Uterus (tissue), 4 donors: Measurements from ENCODE around the gene PDIA3. TPM values are rescaled to one million over a fixed set of nuclear protein-coding genes. Genes with fewer than 3 reads are reported as not detected.
"Not testable (repeated sequence)": the region's sequence is repeated elsewhere in the genome, so short reads cannot be mapped to it uniquely, and the experiment has no call there.

Source experiments
- DNase-seq, 2 donors: peaks; one replicate each; pipeline ENCODE4 v3.0.0-alpha.2; 2019 to 2020
- H3K27ac ChIP-seq, 2 donors: fragments of 200-600 bp; sonication (generic); 1 replicate in 1 of 2; 2 replicates in 1 of 2; pipeline ENCODE4 v1.5.1; 2016 to 2018
- H3K27me3 ChIP-seq, 2 donors: fragments of 200-600 bp; sonication (generic); one replicate each; pipeline ENCODE4 v1.5.1; 2018 to 2019; ENCODE audit warnings: control low read depth in 1 of 2
- H3K36me3 ChIP-seq, 2 donors: fragments of 200-600 bp; sonication (generic); one replicate each; pipeline ENCODE4 v1.5.1; 2019; ENCODE audit warnings: control low read depth in 1 of 2
- H3K4me1 ChIP-seq, 2 donors: fragments of 200-600 bp; sonication (generic); one replicate each; pipeline ENCODE4 v1.5.1; 2018 to 2019; ENCODE audit warnings: control low read depth in 1 of 2
- H3K4me3 ChIP-seq, 2 donors: fragments of 200-600 bp; sonication (generic); 1 replicate in 1 of 2; 2 replicates in 1 of 2; pipeline ENCODE4 v1.5.1; 2018 to 2019; ENCODE audit warnings: mild to moderate bottlenecking in 1 of 2
- H3K9me3 ChIP-seq, 2 donors: fragments of 200-600 bp; sonication (generic); one replicate each; pipeline ENCODE4 v1.5.1; 2019; ENCODE audit warnings: control low read depth in 1 of 2
- CTCF ChIP-seq, 4 experiments: fragments of 200-600 bp in 2 of 4; fragments of 450-650 bp in 2 of 4; sonication (generic) in 2 of 4; IDR thresholded peaks; one replicate each; pipeline ENCODE4 v1.5.1; 2016 to 2019; ENCODE audit warnings: antibody characterized with exemption in 4 of 4, mild to moderate bottlenecking in 2 of 4, moderate library complexity in 1 of 4
- POLR2A ChIP-seq, 2 donors: fragments of 450-650 bp; IDR thresholded peaks; one replicate each; pipeline ENCODE4 v1.6.1; 2016; ENCODE audit warnings: antibody characterized with exemption in 2 of 2, mild to moderate bottlenecking in 1 of 2, moderate library complexity in 1 of 2
- intact Hi-C: fragments of 100-400 bp; cut with DNase I; formaldehyde crosslinking; loops from one replicate; pipeline ENCODE4 v1.15.1; 2023; ENCODE audit warnings: low total_unique reads
- total RNA-seq, 4 donors: library from RNA; depleted of rRNA in 3 of 4; stranded (reverse); fragments of >200 nt in 3 of 4; gene quantifications; one replicate each; pipeline versions ENCODE4 v1.1.0 to v1.2.4, GENCODE V29; 2014 to 2023
- donor health status: DM: yes; HTN: yes; CAD: no.

The PDIA3 gene
- 100 to 1,000 TPM in 3 of 4 donors, 10 to 100 TPM in 1; 82.6 to 264 (median 188) TPM for total RNA-seq

GRCh38 chr15:43746245-43746902 is at the start of gene PDIA3:
TSS of gene PDIA3 (plus strand) at chr15:43746438. CDS start at chr15:43746540, 102 bp downstream.
- DNase-seq: peak; percentile 90 to 95
- H3K4me3 ChIP-seq: peak within 1 kb of the TSS; percentile 70
- H3K4me1 ChIP-seq: peaks cover 0 to 16% of the 10 kb centered on the region in 2 donors
- H3K27me3 ChIP-seq, H3K36me3 ChIP-seq, intact Hi-C loops, H3K9me3 ChIP-seq: not testable (repeated sequence)
- H3K27ac ChIP-seq: peak within 1 kb of the TSS; percentile 86 to 88
- TF ChIP-seq CTCF (IDR thresholded peaks at IDR 0.05) (peak in 1 of 4 experiments; percentile 46), POLR2A (IDR thresholded peaks at IDR 0.05) (peak; percentile 96 to 99)

- H3K36me3 ChIP-seq: no peaks in the 10 kb centered on the region
- H3K4me1 ChIP-seq: no peaks in the 10 kb centered on the region
- TF ChIP-seq POLR2A (IDR thresholded peaks at IDR 0.05): no peak
- no peak for TF ChIP-seq CTCF (IDR thresholded peaks at IDR 0.05)
- H3K27ac ChIP-seq: no peak overlapping the region
- H3K9me3 ChIP-seq: no peaks in the 10 kb centered on the region
- no peak for DNase-seq
- intact Hi-C loops: no loop called here
- no peaks in the 10 kb centered on the region for H3K27me3 ChIP-seq
- H3K4me3 ChIP-seq: no peak overlapping the region
These were observed 44.1 kb upstream of the PDIA3 start for GRCh38 chr15:43702174-43702573.

GRCh38 chr15:43702701-43703424 is 43.4 kb upstream of the PDIA3 start:
- no peak overlapping the region for H3K27ac ChIP-seq
- no peaks in the 10 kb centered on the region for H3K4me1 ChIP-seq
- no peaks in the 10 kb centered on the region for H3K27me3 ChIP-seq
- no peaks in the 10 kb centered on the region for H3K36me3 ChIP-seq
- H3K9me3 ChIP-seq: no peaks in the 10 kb centered on the region
- H3K4me3 ChIP-seq: no peak overlapping the region
- TF ChIP-seq CTCF (IDR thresholded peaks at IDR 0.05): no peak
- TF ChIP-seq POLR2A (IDR thresholded peaks at IDR 0.05): no peak
- intact Hi-C loops: no loop called here
- no peak for DNase-seq

GRCh38 chr15:43710431-43711131 is 35.7 kb upstream of the PDIA3 start:
- intact Hi-C loops, H3K4me1 ChIP-seq, H3K27me3 ChIP-seq: not testable (repeated sequence)

GRCh38 chr15:43723151-43723550 is 23.1 kb upstream of the PDIA3 start:
- intact Hi-C loops: no loop called here

More at GRCh38 chr15:43710431-43711131, 35.7 kb upstream of the PDIA3 start:
- H3K36me3 ChIP-seq, H3K9me3 ChIP-seq, H3K27ac ChIP-seq, DNase-seq, H3K4me3 ChIP-seq: not testable (repeated sequence)

GRCh38 chr15:43726306-43726705 is 19.9 kb upstream of the PDIA3 start:
- DNase-seq, H3K36me3 ChIP-seq, intact Hi-C loops, H3K9me3 ChIP-seq, H3K27me3 ChIP-seq, H3K4me3 ChIP-seq, H3K27ac ChIP-seq, H3K4me1 ChIP-seq: not testable (repeated sequence)

More at GRCh38 chr15:43723151-43723550, 23.1 kb upstream of the PDIA3 start:
- Histone ChIP-seq H3K36me3 (no peaks in the 10 kb centered on the region), H3K4me3 (no peak overlapping the region), H3K27ac (no peak overlapping the region), H3K9me3 (no peaks in the 10 kb centered on the region), H3K27me3 (no peaks in the 10 kb centered on the region), H3K4me1 (no peaks in the 10 kb centered on the region)
- TF ChIP-seq CTCF (IDR thresholded peaks at IDR 0.05): no peak
- TF ChIP-seq POLR2A (IDR thresholded peaks at IDR 0.05): no peak
- no peak for DNase-seq

- intact Hi-C loops, DNase-seq, H3K9me3 ChIP-seq, H3K36me3 ChIP-seq, H3K27me3 ChIP-seq, H3K4me1 ChIP-seq, H3K4me3 ChIP-seq, H3K27ac ChIP-seq: not testable (repeated sequence)
These were observed 18.0 kb upstream of the PDIA3 start for GRCh38 chr15:43728053-43728725.
